ENCODE results near the gene FILIP1L. TPM values are rescaled to one million over a fixed set of nuclear protein-coding genes. Genes with fewer than 3 reads are reported as not detected.

The FILIP1L gene
- total and polyA plus RNA-seq, 2 of the 13 experiments (the other 11 are each of a cell fraction or from before 2014, with no cell fraction given) = 8.1 to 187 TPM

- TF ChIP-seq, protein P1, sequence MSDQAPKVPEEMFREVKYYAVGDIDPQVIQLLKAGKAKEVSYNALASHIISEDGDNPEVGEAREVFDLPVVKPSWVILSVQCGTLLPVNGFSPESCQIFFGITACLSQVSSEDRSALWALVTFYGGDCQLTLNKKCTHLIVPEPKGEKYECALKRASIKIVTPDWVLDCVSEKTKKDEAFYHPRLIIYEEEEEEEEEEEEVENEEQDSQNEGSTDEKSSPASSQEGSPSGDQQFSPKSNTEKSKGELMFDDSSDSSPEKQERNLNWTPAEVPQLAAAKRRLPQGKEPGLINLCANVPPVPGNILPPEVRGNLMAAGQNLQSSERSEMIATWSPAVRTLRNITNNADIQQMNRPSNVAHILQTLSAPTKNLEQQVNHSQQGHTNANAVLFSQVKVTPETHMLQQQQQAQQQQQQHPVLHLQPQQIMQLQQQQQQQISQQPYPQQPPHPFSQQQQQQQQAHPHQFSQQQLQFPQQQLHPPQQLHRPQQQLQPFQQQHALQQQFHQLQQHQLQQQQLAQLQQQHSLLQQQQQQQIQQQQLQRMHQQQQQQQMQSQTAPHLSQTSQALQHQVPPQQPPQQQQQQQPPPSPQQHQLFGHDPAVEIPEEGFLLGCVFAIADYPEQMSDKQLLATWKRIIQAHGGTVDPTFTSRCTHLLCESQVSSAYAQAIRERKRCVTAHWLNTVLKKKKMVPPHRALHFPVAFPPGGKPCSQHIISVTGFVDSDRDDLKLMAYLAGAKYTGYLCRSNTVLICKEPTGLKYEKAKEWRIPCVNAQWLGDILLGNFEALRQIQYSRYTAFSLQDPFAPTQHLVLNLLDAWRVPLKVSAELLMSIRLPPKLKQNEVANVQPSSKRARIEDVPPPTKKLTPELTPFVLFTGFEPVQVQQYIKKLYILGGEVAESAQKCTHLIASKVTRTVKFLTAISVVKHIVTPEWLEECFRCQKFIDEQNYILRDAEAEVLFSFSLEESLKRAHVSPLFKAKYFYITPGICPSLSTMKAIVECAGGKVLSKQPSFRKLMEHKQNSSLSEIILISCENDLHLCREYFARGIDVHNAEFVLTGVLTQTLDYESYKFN (CRISPR knock-in tag; conservative IDR thresholded peaks at IDR 0.05) = peak; percentile 79
- TF ChIP-seq RELA (CRISPR knock-in tag; IDR thresholded peaks at IDR 0.05) (no peak), CENPT (CRISPR knock-in tag; IDR thresholded peaks at IDR 0.05; ENCODE audit: low read depth) (no peak), ZNF33A (CRISPR knock-in tag; IDR thresholded peaks at IDR 0.05; ENCODE audit: borderline replicate concordance) (no peak), JDP2 (CRISPR knock-in tag; IDR thresholded peaks at IDR 0.05; ENCODE audit: borderline replicate concordance) (no peak), SRSF9 (IDR thresholded peaks at IDR 0.05; ENCODE audit: borderline replicate concordance, insufficient read depth, low read depth, low read length, poor library complexity, severe bottlenecking) (no peak), ZNF350 (CRISPR knock-in tag; IDR thresholded peaks at IDR 0.05; ENCODE audit: borderline replicate concordance, low read depth) (no peak), SAFB2 (CRISPR knock-in tag; IDR thresholded peaks at IDR 0.05; ENCODE audit: borderline replicate concordance, low read depth) (no peak), KDM5B (CRISPR knock-in tag; IDR thresholded peaks at IDR 0.05; ENCODE audit: borderline replicate concordance) (no peak), ZNF558 (CRISPR knock-in tag; IDR thresholded peaks at IDR 0.05; ENCODE audit: borderline replicate concordance) (no peak), SIN3A (IDR thresholded peaks at IDR 0.05; ENCODE audit: borderline replicate concordance, low read depth, low read length) (no peak), XBP1 (CRISPR knock-in tag; IDR thresholded peaks at IDR 0.05) (no peak), KMT2B (CRISPR knock-in tag; IDR thresholded peaks at IDR 0.05) (no peak), ZBTB14 (CRISPR knock-in tag; IDR thresholded peaks at IDR 0.05) (no peak), ZMYM3 (CRISPR knock-in tag; IDR thresholded peaks at IDR 0.05) (no peak), HDAC1 (CRISPR knock-in tag; IDR thresholded peaks at IDR 0.05) (no peak), ZNF484 (CRISPR knock-in tag; IDR thresholded peaks at IDR 0.05; ENCODE audit: borderline replicate concordance, low read depth) (no peak), PLSCR1 (CRISPR knock-in tag; IDR thresholded peaks at IDR 0.05; ENCODE audit: borderline replicate concordance) (no peak), ZSCAN29 (CRISPR knock-in tag; conservative IDR thresholded peaks at IDR 0.05) (0 out of 2 replicates have a peak, but pooled peaks have one; percentile 50), MTERF4 (CRISPR knock-in tag; IDR thresholded peaks at IDR 0.05) (no peak), PLRG1 (conservative IDR thresholded peaks at IDR 0.05) (no peak), ZNF850 (CRISPR knock-in tag; conservative IDR thresholded peaks at IDR 0.05) (no peak)
- TF ChIP-seq, protein P2, sequence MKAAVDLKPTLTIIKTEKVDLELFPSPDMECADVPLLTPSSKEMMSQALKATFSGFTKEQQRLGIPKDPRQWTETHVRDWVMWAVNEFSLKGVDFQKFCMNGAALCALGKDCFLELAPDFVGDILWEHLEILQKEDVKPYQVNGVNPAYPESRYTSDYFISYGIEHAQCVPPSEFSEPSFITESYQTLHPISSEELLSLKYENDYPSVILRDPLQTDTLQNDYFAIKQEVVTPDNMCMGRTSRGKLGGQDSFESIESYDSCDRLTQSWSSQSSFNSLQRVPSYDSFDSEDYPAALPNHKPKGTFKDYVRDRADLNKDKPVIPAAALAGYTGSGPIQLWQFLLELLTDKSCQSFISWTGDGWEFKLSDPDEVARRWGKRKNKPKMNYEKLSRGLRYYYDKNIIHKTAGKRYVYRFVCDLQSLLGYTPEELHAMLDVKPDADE (CRISPR knock-in tag; IDR thresholded peaks at IDR 0.05) = no peak
Observed at GRCh38 chr3:100063929-100064461, 50.3 kb downstream of the FILIP1L start (continued).

Data from HepG2 (cell line).